Kidney (tissue), 14 donors: Measurements from ENCODE around the gene RBMS3. TPM values are rescaled to one million over a fixed set of nuclear protein-coding genes. Genes with fewer than 3 reads are reported as not detected.

Experiments
- DNase-seq, 5 donors: peaks; one replicate each; pipeline ENCODE4 v3.0.0-alpha.2; 2013 to 2020
- FAIRE-seq: peaks from 2 replicates; lab custom pipeline; 2012; peaks lifted over from hg19 to GRCh38; lab: Jason Lieb, UNC
- H3K27ac ChIP-seq, 2 donors: one replicate each; pipeline ENCODE4 v1.7.0; 2013; ENCODE audit warnings: low read depth in 2 of 2, low read length in 2 of 2, inconsistent platforms in 1 of 2
- H3K27me3 ChIP-seq: one replicate; pipeline ENCODE4 v1.7.1; 2013; ENCODE audit warnings: low read length, inconsistent platforms; ENCODE audit not compliant: control insufficient read depth, insufficient read depth
- H3K36me3 ChIP-seq, 3 donors: one replicate each; pipeline versions ENCODE4 v1.7.0 to v1.7.1; 2013; ENCODE audit warnings: low read length in 3 of 3, control low read depth in 1 of 3, inconsistent platforms in 1 of 3; ENCODE audit not compliant: insufficient read depth in 3 of 3, control insufficient read depth in 2 of 3
- H3K4me1 ChIP-seq, 3 donors: one replicate each; pipeline versions ENCODE4 v1.7.0 to v1.7.1; 2013; ENCODE audit warnings: low read length in 3 of 3, inconsistent platforms in 1 of 3, low read depth in 1 of 3; ENCODE audit not compliant: control insufficient read depth in 2 of 3, insufficient read depth in 2 of 3
- H3K4me3 ChIP-seq, 3 donors: one replicate each; pipeline versions ENCODE4 v1.7.0 to v1.8.1; 2013; ENCODE audit warnings: low read length in 3 of 3, control low read depth in 1 of 3, inconsistent platforms in 1 of 3
- H3K9ac ChIP-seq, 3 donors: one replicate each; pipeline versions ENCODE4 v1.7.0 to v1.7.1; 2013; ENCODE audit warnings: low read length in 3 of 3, control low read depth in 1 of 3, inconsistent platforms in 1 of 3
- H3K9me3 ChIP-seq, 3 donors: one replicate each; pipeline versions ENCODE4 v1.7.0 to v1.7.1; 2013; ENCODE audit warnings: low read length in 3 of 3, control low read depth in 1 of 3, inconsistent platforms in 1 of 3; ENCODE audit not compliant: control insufficient read depth in 2 of 3, insufficient read depth in 1 of 3
- intact Hi-C: fragments of 100-400 bp; cut with DNase I; formaldehyde crosslinking; loops from one replicate; pipeline ENCODE4 v1.11.1; 2022
- polyA plus RNA-seq: library from polyadenylated mRNA; stranded (reverse); fragments of 350-450 nt; fragmentation: Illumina TruSeq; extraction: RNeasy Lipid Tissue Mini Kit (QIAGEN cat#74804); gene quantifications from one replicate; pipeline ENCODE4 v1.2.3, GENCODE V29; 2014; ENCODE audit warnings: low read depth, low replicate concordance; ENCODE audit not compliant: insufficient read depth
- total RNA-seq: library from RNA; stranded (reverse); fragmentation: NEBNext Ultra II Directional; extraction: Animal tissue kit (Norgen Biotek cat#: 25700); gene quantifications from one replicate; pipeline ENCODE4 v1.2.1, GENCODE V29; 2021
- TF ChIP-seq, protein P1 (sequence below): IDR thresholded peaks from 3 replicates; pipeline ENCODE4 v1.5.1; 2012; ENCODE audit warnings: mild to moderate bottlenecking, moderate library complexity, borderline replicate concordance; ENCODE audit not compliant: insufficient read depth; ENCODE audit errors: extremely low read depth
- donor health status: control.
- donor health status: control.
- donor health status: control.
- donor health status: control.
- donor health status: control.
- donor health status: DM: yes; HTN: yes; CAD: no.
- donor health status: Normal renal cell carcinoma (clear cell type).

The RBMS3 gene
- total and polyA plus RNA-seq, 2 donors from 2014 or later: 3.2 to 48.8 TPM

DNA sequence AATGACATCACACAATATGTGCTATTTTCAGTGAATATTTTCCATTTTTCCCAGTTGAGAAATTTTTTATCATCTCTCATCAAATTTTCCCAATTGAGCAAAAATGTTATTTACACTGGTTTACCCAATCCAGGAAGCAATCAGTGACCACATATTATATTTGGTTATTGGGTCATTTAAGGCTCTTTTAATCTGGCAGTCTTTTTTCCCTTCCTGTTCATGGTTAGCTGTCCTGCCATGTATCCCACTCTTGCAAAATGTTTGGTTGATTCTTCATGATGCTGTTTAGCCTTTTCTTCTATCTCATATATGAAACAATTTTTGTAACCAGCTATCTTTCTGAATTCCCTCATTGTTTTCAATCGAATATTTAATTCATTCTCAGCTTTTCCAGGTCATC lies 626.0 kb downstream of the RBMS3 start:
- TF ChIP-seq, protein P1, sequence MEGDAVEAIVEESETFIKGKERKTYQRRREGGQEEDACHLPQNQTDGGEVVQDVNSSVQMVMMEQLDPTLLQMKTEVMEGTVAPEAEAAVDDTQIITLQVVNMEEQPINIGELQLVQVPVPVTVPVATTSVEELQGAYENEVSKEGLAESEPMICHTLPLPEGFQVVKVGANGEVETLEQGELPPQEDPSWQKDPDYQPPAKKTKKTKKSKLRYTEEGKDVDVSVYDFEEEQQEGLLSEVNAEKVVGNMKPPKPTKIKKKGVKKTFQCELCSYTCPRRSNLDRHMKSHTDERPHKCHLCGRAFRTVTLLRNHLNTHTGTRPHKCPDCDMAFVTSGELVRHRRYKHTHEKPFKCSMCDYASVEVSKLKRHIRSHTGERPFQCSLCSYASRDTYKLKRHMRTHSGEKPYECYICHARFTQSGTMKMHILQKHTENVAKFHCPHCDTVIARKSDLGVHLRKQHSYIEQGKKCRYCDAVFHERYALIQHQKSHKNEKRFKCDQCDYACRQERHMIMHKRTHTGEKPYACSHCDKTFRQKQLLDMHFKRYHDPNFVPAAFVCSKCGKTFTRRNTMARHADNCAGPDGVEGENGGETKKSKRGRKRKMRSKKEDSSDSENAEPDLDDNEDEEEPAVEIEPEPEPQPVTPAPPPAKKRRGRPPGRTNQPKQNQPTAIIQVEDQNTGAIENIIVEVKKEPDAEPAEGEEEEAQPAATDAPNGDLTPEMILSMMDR: no peak
- FAIRE-seq: no peak
- intact Hi-C loops: no loop called here
- H3K4me3 ChIP-seq: no peak overlapping the region
- no peaks in the 10 kb centered on the region for H3K27me3 ChIP-seq
- H3K27ac ChIP-seq: no peak overlapping the region
- H3K9ac ChIP-seq: no peak overlapping the region
- H3K36me3 ChIP-seq: no peaks in the 10 kb centered on the region
- H3K4me1 ChIP-seq: no peaks in the 10 kb centered on the region
- no peaks in the 10 kb centered on the region for H3K9me3 ChIP-seq
- DNase-seq: no peak

DNA sequence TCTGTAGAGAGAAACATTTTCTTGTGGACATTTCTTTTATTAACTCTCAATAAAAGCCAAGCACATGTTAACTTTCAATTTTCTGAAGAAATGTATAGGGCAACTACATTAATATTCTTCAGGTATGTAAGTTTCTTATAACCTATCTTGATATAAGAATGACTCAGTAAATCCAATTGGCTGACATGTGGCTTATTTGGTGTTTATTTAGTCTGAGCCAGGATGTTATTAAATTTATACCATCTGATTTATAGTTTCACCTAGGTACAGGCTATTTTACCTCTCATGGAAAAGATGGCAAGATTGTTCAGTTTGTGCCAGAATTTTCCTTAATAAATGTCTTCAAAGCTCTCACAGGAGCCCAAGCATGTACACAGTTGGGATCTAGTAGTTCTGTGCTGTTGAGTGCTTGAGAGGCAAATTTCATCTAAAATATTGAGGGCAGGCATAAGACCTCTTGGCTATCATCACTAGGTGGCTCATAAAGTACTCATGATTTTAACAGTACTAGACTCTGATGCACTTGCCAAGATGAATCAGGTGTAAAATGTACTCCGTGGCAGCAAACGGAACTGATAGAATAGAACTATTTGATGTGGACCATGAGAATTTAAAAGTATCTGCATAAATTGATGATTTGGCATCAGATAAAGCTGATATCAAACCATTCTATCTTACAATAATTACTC lies 631.9 kb downstream of the RBMS3 start:
- Histone ChIP-seq H3K9me3 (no peaks in the 10 kb centered on the region), H3K27me3 (no peaks in the 10 kb centered on the region), H3K27ac (no peak overlapping the region), H3K9ac (no peak overlapping the region), H3K4me1 (no peaks in the 10 kb centered on the region), H3K4me3 (no peak overlapping the region), H3K36me3 (no peaks in the 10 kb centered on the region)
- DNase-seq (no peak), FAIRE-seq (no peak)
- intact Hi-C loops: no loop called here
- TF ChIP-seq, protein P1: no peak

DNA sequence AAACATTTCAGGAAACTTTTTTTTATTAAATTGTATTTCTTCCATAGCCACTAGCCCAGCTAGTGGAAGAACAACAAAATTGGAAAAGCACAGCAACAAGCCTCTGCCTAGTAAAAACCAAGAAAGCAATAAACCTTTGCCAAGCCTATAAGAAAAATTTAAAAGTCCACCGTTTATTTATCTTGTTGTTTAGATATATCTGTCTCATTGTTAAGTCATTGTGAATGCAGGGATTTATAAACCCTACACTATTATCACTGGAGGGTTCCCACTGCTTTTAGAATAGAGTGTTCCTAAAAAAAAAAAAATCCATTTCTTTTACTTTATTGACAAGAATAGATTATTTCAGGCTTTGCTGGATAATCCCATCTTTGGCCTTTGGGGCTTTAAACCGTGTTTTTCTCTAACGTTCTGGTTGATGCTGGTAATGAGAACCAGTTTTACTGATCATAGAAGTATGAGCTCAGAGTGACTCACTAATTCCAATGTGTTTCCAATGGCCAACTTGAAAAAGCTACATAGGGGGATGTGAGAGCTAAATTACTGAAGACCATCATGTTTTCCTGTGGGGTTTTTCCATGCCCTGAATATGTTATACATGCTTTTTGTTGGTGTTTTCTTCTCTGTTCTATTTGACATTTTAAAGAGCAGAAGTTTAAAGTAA lies 634.1 kb downstream of the RBMS3 start:
- no peaks in the 10 kb centered on the region for H3K4me1 ChIP-seq
- H3K9ac ChIP-seq: no peak overlapping the region
- H3K4me3 ChIP-seq: no peak overlapping the region
- DNase-seq (no peak), FAIRE-seq (no peak)
- H3K27me3 ChIP-seq: no peaks in the 10 kb centered on the region
- TF ChIP-seq, protein P1: no peak
- no peak overlapping the region for H3K27ac ChIP-seq
- H3K36me3 ChIP-seq: no peaks in the 10 kb centered on the region
- intact Hi-C loops: no loop called here
- H3K9me3 ChIP-seq: no peaks in the 10 kb centered on the region
